HG03064 (cell line): ENCODE measurements around the gene EPHA6.
A peak's percentile ranks its signal among the peaks of the same experiment; 100 is the strongest.

Source experiments
- ATAC-seq: cut with Tn5 transposase; IDR thresholded peaks from one replicate; pipeline ENCODE4 v1.9.1; 2021; ENCODE audit warnings: low read depth; ENCODE audit not compliant: unreplicated experiment

The EPHA6 gene

DNA sequence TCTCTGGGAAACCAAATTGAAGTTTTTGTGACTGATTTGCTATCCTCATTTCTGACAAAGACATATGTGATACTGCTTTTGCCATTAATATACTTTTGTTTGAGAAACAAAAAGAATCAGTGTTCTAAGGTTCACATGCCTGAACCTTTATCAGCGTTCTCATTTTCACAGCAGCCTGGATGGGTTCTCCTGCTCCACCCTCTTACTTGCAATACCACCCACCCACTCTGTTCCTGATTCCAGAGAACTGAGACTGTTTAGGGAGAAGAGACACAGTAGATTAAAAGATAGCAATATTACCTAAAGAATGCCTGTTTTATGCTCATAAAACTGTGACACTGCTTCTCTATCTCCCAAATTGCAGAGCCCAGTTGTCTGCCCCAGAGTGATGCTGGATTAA, 924.4 kb downstream of the EPHA6 start:
- ATAC-seq = no peak

DNA sequence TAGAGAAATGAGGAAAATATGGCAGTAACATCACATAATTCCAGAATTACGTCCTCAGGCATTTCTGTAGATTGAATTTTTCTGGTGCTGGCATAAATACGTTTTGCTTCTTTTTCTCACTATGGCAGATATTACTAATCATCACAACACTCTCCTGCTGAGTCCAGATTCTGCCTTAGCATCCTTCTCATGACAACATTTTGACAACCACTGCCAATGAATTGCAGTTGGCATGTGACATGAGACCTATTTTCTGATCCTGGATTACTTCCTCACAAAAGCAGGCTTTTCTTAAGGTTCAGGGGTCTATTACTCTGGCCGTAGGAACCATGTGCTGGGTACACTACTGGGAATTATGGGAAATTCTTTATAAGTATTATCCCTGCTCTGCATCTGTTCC, 927.6 kb downstream of the EPHA6 start:
- no peak for ATAC-seq

- no peak for ATAC-seq
Measured at GRCh38 chr3:97744289-97744688, 929.9 kb downstream of the EPHA6 start.

- ATAC-seq = peak; percentile 41
Measured at GRCh38 chr3:97763586-97764406, 949.4 kb downstream of the EPHA6 start.

- peak; percentile 97 for ATAC-seq
Measured at GRCh38 chr3:97764407-97765238, 950.2 kb downstream of the EPHA6 start, which contains the start of gene ARL6. Gene ARL6 (plus strand): TSS chr3:97764758. CDS start chr3:97768108, 3,350 bp downstream.

DNA sequence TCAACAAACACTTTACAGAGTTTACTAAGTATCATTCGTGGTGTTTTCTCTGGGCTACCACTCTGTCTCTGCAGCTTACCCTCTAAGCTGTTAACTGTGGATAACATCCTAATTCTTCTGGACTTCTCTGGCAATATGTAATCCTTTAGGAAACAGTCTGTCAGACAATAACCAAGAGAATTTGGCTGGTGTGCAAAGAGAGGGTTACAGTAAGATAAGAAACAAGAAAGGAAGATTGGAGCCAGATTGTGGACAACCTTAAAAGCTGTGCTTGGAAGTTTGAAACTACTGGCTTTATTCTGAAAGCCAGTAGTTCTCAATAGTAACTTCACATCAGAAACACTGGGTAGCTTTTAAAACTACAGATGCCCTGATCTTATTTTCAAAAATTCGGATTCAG, 950.9 kb downstream of the EPHA6 start:
- ATAC-seq = no peak

DNA sequence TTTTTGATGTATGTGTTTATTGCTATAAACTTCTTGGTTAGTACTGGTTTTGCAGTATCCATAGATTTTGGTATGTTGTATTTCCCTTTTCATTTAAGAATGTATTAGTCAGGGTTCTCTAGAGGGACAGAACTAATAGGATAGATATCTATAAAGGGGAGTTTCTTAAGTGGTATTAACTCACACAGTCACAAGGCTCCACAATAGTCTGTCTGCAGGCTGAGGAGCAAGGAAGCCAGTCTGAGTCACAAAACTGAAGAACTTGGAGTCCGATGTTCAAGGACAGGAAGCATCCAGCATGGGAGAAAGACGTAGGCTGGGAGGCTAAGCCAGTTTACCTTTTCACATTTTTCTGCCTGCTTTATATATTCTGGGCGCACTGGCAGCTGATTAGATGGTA, 958.5 kb downstream of the EPHA6 start:
- no peak for ATAC-seq

- ATAC-seq = no peak
Measured at GRCh38 chr3:97778152-97778551, 963.8 kb downstream of the EPHA6 start.

GRCh38 chr3:97793420-97794019, 979.1 kb downstream of the EPHA6 start:
- ATAC-seq = no peak

GRCh38 chr3:97795951-97796350, 981.6 kb downstream of the EPHA6 start:
- no peak for ATAC-seq
